HG03139 (cell line): ENCODE results near the gene LRRC23.
A peak's percentile ranks its signal among the peaks of the same experiment; 100 is the strongest.

ENCODE experiments used
- ATAC-seq: cut with Tn5 transposase; IDR thresholded peaks from one replicate; pipeline ENCODE4 v1.9.1; 2021; ENCODE audit not compliant: unreplicated experiment

The LRRC23 gene

DNA sequence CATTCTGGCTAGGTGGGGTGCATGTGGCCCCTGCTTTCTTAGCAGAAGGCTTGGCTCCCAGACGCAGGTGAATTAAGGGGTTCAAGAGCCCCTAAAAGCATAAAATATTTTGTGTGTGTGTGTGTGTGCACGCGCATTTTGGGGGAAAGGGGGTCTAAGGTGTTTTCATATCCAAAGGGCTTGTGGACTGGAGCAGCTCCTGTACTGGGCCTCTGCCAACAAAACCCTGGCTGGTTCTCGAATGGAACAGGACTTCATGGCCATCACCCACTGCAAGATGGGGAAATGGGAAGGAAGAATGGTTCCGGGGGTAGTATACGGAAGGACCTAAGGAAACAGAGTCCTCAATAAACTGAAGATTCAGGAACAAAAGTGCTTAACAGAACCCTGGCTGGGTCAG is 19.2 kb downstream of the LRRC23 start:
- no peak for ATAC-seq

GRCh38 chr12:6925239-6925539 is 20.6 kb downstream of the LRRC23 start:
- no peak for ATAC-seq

DNA sequence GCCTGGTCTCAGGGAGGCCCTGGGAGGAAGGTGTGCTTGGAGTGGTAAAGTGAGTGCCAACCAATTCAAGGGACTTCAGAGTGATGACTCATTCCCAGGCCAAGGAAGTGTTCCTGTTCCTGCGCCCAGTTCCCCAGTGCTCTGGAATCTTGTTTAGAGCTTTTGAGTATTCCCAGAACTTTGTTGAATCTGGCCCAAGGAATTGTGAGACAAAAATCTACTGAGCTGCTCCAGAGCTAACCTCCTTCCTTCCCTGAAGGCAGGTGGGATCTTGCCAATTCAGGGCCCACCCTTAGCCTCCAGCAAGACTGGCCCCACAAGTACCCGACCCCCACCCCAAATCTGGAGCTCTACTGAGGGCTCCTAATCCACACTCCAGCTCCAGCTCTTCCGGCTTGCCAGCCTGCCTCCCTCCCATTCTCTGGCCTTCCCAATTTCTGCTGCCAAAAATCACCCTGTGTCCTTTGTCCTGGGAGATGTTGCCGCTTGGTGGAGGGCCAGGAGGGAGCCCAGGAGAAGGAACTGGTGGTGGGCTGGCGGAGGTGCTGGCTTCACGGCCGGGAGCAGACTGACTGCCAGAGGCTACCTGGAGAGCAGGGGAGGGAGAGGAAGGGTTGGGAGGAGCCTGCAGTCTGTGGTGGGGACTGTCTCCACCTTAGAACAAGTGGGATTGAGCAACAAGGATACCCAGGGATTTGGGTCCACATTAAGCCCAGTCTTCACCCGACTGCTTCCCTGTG is 21.1 kb downstream of the LRRC23 start:
- no peak for ATAC-seq

DNA sequence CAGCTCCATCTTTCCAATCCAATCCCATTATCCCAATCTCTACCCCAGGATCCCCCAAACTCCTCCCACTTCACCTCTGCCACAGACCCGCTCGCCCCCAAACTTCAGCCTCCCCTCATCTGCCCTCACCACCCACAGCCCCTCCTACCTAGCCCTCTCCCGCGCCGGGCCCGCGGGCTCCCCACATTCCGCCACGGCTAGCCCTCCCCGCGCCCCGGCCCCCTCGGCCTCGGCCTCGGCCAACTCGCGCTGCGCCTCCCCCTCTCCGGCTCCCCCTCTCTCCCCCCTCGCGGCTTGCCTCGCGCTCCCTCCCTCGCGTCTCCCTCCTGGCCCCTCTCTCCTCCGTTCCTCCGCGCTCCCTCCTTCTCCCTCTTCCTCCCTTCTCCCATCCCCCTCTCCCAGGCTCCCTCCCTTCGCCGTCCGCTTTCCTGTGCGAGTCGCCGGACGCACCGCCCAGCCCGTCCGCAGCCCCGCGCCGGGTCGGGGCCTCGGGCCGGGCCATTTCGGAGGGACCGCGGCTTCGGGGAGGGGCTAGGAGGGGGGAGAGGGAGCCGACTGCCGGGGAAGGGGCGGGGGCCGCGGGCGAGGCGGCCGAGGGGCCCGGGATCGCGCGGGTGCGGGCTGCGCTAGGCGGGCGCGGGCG is 22.9 kb downstream of the LRRC23 start, which contains the start of gene ATN1:
Gene ATN1, plus strand, starts transcription at position 581 of the 643 bp plus-strand sequence. CDS start 6,043 bp downstream, outside the sequence.
- ATAC-seq = no peak

GRCh38 chr12:6928022-6928702 is 23.5 kb downstream of the LRRC23 start:
- no peak for ATAC-seq

DNA sequence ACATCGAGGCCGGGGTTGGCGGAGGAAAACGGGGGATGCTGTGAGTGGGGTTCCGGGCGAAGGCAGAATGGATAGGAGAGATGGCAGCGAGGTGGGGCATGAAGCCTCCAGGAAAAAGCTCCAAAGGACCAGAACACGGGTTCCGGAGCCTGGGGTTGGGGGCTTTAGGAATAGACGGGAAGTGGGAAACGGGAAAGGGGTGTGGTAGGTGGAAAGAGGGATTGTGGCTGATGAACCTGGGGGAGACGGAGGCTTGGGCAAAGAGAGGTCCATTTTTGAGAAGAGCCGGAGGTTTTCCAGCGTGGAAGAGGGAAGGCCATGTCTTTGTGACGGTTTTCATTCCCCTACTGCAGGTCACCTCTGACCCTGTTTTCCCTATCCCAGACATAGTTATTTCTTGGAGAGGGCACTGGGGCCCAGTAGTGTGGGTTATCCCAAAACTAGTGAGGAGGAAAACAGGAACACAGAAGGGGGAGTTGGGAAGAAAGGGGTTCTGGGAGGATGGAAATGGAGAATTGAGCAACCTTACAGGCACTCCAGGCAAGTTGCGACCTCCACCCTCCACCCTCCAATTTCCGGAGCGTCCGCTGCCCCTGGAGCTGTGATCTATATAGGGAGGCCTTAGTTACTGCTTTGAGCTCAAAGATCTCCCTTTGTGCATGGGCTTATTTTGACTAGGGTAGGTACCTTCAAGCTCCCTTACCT is 24.2 kb downstream of the LRRC23 start:
- no peak for ATAC-seq

DNA sequence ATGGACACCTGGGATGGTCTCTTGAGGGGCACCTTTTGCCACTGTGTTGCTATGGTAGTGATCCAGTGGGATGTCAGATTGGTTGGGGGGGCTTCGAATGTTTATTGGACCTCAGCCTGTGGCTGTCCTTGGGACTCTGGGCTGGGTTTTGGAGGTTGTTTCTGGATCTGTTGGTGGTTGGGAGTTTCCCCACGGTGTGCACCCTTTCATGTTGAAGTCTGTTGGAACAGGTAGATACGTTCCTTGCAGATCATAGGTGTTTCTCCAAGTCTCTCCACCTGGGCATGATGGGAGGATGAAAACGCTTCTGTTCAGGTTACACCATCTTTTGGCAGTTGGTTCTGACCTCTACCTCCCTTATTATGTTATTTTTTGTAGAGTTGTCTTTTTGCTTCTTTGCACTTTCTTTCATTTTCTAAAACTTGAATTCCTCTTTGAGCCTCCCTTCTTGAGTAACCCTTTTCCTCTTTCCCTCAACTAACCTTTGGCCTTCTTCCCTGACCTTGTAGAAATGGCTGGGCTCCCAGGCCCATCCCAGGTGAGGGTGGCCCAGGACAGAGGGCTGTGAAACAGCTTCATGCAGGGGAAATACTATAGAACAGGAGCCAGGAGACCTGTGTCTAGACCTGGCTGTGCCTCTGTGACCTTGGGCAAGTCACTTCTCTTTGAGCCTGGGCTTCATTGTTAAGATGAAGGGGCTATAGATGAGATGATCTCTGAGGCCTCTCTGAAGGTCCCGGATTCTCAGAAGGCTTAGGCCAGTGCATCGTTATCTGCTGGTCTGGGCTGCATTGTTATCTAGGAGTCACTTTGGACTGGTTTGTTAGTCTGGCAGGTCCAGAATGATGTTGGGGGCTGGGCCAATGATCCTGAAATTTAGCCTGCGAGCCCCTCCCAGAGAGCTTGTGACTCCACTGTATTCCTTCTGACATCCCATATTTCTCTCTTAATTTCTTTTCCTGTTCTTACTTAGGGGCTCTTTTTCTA is 25.1 kb downstream of the LRRC23 start:
- no peak for ATAC-seq

GRCh38 chr12:6932766-6933165 is 28.1 kb downstream of the LRRC23 start:
- ATAC-seq = no peak

DNA sequence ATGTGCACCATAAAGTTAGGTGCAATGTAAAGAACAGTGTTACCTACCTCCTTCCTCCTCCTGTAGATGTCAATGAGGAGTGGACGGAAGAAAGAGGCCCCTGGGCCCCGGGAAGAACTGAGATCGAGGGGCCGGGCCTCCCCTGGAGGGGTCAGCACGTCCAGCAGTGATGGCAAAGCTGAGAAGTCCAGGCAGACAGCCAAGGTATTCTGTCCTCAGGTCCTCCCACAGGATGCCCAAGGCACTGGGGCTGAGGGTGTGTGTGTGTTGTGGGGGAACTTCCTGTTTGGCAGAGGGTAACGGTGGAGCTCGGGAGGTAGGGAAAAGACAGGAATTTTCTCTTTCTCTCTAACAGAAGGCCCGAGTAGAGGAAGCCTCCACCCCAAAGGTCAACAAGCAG is 29.5 kb downstream of the LRRC23 start:
- ATAC-seq = no peak

DNA sequence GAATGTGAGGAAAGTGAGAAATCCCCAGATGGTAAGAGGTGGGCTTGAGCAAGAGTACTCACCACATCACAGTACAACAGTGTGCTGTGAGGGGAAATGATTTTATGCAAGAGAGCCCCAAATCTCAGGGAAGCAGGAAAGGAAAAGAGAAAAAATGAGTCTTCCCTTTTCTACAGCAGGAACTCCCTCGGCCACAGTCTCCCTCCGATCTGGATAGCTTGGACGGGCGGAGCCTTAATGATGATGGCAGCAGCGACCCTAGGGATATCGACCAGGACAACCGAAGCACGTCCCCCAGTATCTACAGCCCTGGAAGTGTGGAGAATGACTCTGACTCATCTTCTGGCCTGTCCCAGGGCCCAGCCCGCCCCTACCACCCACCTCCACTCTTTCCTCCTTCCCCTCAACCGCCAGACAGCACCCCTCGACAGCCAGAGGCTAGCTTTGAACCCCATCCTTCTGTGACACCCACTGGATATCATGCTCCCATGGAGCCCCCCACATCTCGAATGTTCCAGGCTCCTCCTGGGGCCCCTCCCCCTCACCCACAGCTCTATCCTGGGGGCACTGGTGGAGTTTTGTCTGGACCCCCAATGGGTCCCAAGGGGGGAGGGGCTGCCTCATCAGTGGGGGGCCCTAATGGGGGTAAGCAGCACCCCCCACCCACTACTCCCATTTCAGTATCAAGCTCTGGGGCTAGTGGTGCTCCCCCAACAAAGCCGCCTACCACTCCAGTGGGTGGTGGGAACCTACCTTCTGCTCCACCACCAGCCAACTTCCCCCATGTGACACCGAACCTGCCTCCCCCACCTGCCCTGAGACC is 31.0 kb downstream of the LRRC23 start:
- no peak for ATAC-seq

DNA sequence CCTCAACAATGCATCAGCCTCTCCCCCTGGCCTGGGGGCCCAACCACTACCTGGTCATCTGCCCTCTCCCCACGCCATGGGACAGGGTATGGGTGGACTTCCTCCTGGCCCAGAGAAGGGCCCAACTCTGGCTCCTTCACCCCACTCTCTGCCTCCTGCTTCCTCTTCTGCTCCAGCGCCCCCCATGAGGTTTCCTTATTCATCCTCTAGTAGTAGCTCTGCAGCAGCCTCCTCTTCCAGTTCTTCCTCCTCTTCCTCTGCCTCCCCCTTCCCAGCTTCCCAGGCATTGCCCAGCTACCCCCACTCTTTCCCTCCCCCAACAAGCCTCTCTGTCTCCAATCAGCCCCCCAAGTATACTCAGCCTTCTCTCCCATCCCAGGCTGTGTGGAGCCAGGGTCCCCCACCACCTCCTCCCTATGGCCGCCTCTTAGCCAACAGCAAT is 31.6 kb downstream of the LRRC23 start:
- no peak for ATAC-seq

- ATAC-seq = no peak
Measured at GRCh38 chr12:6936636-6937480, 32.2 kb downstream of the LRRC23 start.

GRCh38 chr12:6937481-6938352 is 33.1 kb downstream of the LRRC23 start:
- peak; percentile 84 for ATAC-seq

DNA sequence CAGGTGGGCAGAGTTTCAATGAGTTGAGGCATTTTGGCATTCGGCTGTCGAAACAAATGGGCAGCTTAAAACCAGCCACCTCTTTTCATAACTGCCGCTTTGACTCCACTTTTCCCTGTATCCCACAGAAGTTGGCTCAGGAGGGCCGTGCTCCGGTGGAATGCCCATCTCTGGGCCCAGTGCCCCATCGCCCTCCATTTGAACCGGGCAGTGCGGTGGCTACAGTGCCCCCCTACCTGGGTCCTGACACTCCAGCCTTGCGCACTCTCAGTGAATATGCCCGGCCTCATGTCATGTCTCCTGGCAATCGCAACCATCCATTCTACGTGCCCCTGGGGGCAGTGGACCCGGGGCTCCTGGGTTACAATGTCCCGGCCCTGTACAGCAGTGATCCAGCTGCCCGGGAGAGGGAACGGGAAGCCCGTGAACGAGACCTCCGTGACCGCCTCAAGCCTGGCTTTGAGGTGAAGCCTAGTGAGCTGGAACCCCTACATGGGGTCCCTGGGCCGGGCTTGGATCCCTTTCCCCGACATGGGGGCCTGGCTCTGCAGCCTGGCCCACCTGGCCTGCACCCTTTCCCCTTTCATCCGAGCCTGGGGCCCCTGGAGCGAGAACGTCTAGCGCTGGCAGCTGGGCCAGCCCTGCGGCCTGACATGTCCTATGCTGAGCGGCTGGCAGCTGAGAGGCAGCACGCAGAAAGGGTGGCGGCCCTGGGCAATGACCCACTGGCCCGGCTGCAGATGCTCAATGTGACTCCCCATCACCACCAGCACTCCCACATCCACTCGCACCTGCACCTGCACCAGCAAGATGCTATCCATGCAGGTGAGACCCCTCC is 34.0 kb downstream of the LRRC23 start:
- no peak for ATAC-seq

GRCh38 chr12:6939191-6939540 is 34.5 kb downstream of the LRRC23 start:
- ATAC-seq = no peak

GRCh38 chr12:6941267-6941666 is 36.6 kb downstream of the LRRC23 start:
- ATAC-seq = no peak

GRCh38 chr12:6941782-6942181 is 37.2 kb downstream of the LRRC23 start:
- no peak for ATAC-seq
